Activated CD4-positive, alpha-beta T cell treated with anti-CD3 and anti-CD28 coated beads for 48 hours (primary cell): ENCODE results near the gene PYGL.
"Not testable (repeated sequence)": the region's sequence is repeated elsewhere in the genome, so short reads cannot be mapped to it uniquely, and the experiment has no call there.

Experiments used
- DNase-seq: peaks from one replicate; pipeline ENCODE4 v3.0.0-alpha.2; 2020

PYGL gene

GRCh38 chr14:50924843-50925242, 19.4 kb downstream of the PYGL start:
- DNase-seq = no peak

- no peak for DNase-seq
Measured at GRCh38 chr14:50924236-50924635, 20.0 kb downstream of the PYGL start.

GRCh38 chr14:50922803-50923202, 21.5 kb downstream of the PYGL start:
- no peak for DNase-seq

- DNase-seq = no peak
Measured at GRCh38 chr14:50920482-50921230, 23.6 kb downstream of the PYGL start.

GRCh38 chr14:50919524-50919923, 24.8 kb downstream of the PYGL start:
- not testable (repeated sequence) for DNase-seq

- no peak for DNase-seq
Measured at GRCh38 chr14:50917449-50917848, 26.8 kb downstream of the PYGL start.

- no peak for DNase-seq
Measured at GRCh38 chr14:50910495-50911420, 33.5 kb downstream of the PYGL start.

GRCh38 chr14:50906326-50907065, 37.8 kb downstream of the PYGL start:
- DNase-seq = no peak

GRCh38 chr14:50904719-50905118, 39.6 kb downstream of the PYGL start:
- DNase-seq = no peak

- DNase-seq = no peak
Measured at GRCh38 chr14:50901361-50901760, 42.9 kb downstream of the PYGL start.

GRCh38 chr14:50897658-50898175, 46.6 kb downstream of the PYGL start:
- DNase-seq = no peak

GRCh38 chr14:50897005-50897404, 47.3 kb downstream of the PYGL start:
- DNase-seq = not testable (repeated sequence)

- not testable (repeated sequence) for DNase-seq
Measured at GRCh38 chr14:50896421-50896820, 47.9 kb downstream of the PYGL start.

GRCh38 chr14:50892255-50892654, 52.0 kb downstream of the PYGL start:
- DNase-seq = no peak

- DNase-seq = no peak
Measured at GRCh38 chr14:50887476-50887875, 56.8 kb downstream of the PYGL start.

GRCh38 chr14:50883827-50884197, 60.5 kb downstream of the PYGL start:
- no peak for DNase-seq

- no peak for DNase-seq
Measured at GRCh38 chr14:50882932-50883826, 61.1 kb downstream of the PYGL start.

- DNase-seq = peak; percentile 82
Measured at GRCh38 chr14:50875359-50876070, 68.8 kb downstream of the PYGL start.

- DNase-seq = no peak
Measured at GRCh38 chr14:50874757-50875156, 69.5 kb downstream of the PYGL start.

- DNase-seq = no peak
Measured at GRCh38 chr14:50871914-50872732, 72.2 kb downstream of the PYGL start, which contains the start of gene ABHD12B. Gene ABHD12B, plus strand, starts transcription at chr14:50872053. Its CDS starts 122 bp downstream, at chr14:50872175.
